ENCODE data around the gene TMEM236. TPM values are rescaled to one million over a fixed set of nuclear protein-coding genes. Genes with fewer than 3 reads are reported as not detected.

The TMEM236 gene
- total and polyA plus RNA-seq, 8 donors = 0.21 to 2.8 (median 0.50) TPM

DNA sequence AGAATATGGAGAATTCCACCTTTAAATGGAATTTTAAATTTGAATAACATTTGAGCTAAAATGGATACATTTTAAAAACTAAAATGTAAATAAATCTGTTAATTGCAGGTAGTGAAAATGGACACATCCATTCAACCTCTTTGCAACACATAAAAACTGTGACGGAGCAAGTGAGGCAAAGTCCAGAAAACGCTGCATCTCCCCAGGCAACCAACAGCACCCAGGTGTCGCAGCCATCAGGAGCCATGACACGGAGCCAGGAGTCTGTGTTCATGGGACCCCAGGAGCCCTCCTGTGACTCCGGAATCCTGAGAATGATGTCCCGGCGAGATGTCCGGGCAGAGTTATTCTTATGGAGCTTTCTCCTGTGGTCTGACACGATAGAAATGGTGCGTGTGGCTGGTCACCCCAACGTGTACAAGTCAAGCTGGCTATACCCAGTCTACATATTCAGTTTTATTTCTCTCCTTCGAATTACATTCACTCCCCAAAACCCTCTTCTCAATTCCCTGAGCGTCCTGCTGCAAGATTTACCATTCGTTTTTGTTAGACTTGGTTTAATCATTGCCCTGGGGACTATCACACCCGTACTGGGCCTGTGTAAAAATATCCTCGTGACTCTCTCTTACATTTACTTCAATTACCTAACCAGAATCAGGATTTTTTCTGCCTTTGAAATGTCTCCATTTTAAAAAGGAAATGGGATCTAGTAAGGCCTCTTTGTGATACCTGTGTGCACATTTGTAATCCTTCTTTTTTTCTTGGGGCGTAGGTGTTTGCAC, 44.0 kb downstream of the TMEM236 start:
- TF ChIP-seq, protein P1, sequence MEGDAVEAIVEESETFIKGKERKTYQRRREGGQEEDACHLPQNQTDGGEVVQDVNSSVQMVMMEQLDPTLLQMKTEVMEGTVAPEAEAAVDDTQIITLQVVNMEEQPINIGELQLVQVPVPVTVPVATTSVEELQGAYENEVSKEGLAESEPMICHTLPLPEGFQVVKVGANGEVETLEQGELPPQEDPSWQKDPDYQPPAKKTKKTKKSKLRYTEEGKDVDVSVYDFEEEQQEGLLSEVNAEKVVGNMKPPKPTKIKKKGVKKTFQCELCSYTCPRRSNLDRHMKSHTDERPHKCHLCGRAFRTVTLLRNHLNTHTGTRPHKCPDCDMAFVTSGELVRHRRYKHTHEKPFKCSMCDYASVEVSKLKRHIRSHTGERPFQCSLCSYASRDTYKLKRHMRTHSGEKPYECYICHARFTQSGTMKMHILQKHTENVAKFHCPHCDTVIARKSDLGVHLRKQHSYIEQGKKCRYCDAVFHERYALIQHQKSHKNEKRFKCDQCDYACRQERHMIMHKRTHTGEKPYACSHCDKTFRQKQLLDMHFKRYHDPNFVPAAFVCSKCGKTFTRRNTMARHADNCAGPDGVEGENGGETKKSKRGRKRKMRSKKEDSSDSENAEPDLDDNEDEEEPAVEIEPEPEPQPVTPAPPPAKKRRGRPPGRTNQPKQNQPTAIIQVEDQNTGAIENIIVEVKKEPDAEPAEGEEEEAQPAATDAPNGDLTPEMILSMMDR (IDR thresholded peaks at IDR 0.05) = no peak
- peaks cover 0 to 18% of the 10 kb centered on the region in 2 donors for H3K4me1 ChIP-seq
- no peak for ATAC-seq
- H3K36me3 ChIP-seq = no peaks in the 10 kb centered on the region
- no peak overlapping the region for H3K4me3 ChIP-seq
- no peak overlapping the region for H3K27ac ChIP-seq
- intact Hi-C loops (cut with DNase I) = no loop called here
- H3K27me3 ChIP-seq = no peaks in the 10 kb centered on the region
- DNase-seq = no peak
- H3K9me3 ChIP-seq = no peaks in the 10 kb centered on the region

DNA sequence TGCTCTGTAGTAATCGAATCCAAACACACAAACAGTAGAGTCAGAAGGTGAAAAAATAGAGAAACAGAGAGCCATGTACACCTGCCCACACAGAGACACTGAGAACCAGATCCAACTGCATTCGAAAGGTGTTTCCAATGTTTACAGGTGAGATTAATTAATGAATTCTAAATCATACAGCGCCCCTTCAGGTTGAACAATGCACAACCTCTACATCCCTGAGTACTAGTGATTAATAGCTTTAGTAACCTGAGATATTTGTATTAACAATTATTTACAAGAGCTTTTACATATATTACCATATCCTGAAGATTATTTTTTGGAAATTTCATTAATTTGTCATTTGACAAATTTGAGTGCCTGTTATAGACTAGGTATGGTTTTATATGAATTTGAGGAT, 49.5 kb downstream of the TMEM236 start:
- intact Hi-C loops (cut with DNase I) = no loop called here
- H3K27me3 ChIP-seq = no peaks in the 10 kb centered on the region
- DNase-seq = no peak
- TF ChIP-seq, protein P1 (IDR thresholded peaks at IDR 0.05) = peak in 1 of 2 donors; percentile 13
- no peaks in the 10 kb centered on the region for H3K4me1 ChIP-seq
- H3K9me3 ChIP-seq = peaks cover 0 to 3% of the 10 kb centered on the region in 2 donors
- no peak overlapping the region for H3K4me3 ChIP-seq
- no peak for ATAC-seq
- H3K36me3 ChIP-seq = no peaks in the 10 kb centered on the region
- no peak overlapping the region for H3K27ac ChIP-seq

- intact Hi-C loops (cut with DNase I) = no loop called here
- TF ChIP-seq, protein P1 (IDR thresholded peaks at IDR 0.05) = no peak
- Histone ChIP-seq H3K4me3 (no peak overlapping the region), H3K36me3 (no peaks in the 10 kb centered on the region), H3K4me1 (no peaks in the 10 kb centered on the region), H3K9me3 (peaks cover 0 to 3% of the 10 kb centered on the region in 2 donors), H3K27me3 (no peaks in the 10 kb centered on the region), H3K27ac (no peak overlapping the region)
- no peak for ATAC-seq
- DNase-seq = no peak
These were observed 50.3 kb downstream of the TMEM236 start for GRCh38 chr10:17802350-17802749.

DNA sequence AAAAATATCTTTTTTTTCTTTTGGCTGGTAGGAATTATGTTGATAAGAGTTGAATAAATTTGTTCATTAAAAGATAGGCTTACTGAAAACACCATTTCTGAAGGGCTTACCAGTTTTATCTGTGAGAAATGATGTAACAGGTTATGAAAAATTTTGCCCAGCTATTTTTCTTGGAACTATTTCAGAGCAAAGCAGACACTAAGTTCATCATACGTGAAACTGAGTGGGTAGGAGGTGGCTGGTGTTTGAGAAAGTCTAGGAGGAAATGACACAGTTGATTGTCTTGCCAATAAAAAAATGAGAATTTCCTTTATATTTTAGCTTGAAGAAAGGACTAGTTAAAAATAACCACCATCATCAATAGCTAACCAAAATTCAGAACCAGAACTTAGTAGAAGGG, 51.0 kb downstream of the TMEM236 start:
- Histone ChIP-seq H3K4me1 (no peaks in the 10 kb centered on the region), H3K4me3 (no peak overlapping the region), H3K27me3 (no peaks in the 10 kb centered on the region), H3K9me3 (peaks cover 0 to 3% of the 10 kb centered on the region in 2 donors), H3K36me3 (no peaks in the 10 kb centered on the region), H3K27ac (no peak overlapping the region)
- intact Hi-C loops (cut with DNase I) = no loop called here
- no peak for ATAC-seq
- no peak for DNase-seq
- TF ChIP-seq, protein P1 (IDR thresholded peaks at IDR 0.05) = no peak

DNA sequence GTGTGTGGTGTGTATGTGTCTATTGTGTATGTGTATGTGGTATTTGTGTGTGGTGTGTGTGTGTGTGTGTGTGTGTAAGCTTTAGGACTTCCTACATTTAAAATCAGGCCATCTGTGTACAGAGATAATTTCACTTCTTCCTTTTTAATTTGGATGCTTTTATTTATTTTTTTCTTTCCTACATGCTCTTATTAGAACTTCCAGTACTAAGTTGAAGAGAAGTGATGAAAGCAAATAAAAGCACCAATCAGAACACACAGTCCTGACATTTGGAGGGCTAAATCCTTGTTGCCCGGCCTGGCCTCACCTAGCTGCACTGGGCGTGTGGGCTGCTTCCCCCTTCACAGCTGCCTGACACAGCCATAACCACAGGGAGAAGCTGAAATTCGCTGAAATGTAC, 53.3 kb downstream of the TMEM236 start:
- Histone ChIP-seq H3K4me3 (no peak overlapping the region), H3K9me3 (peaks cover 0 to 3% of the 10 kb centered on the region in 2 donors), H3K27ac (no peak overlapping the region), H3K36me3 (no peaks in the 10 kb centered on the region), H3K4me1 (peaks cover 0 to 5% of the 10 kb centered on the region in 2 donors), H3K27me3 (no peaks in the 10 kb centered on the region)
- DNase-seq (no peak), ATAC-seq (peak; percentile 21)
- intact Hi-C loops (cut with DNase I) = no loop called here
- TF ChIP-seq, protein P1 (IDR thresholded peaks at IDR 0.05) = no peak

Measured in left lung (tissue), 10 donors.